H54 (cell line): ENCODE measurements around the gene PRR29.
"Not testable (repeated sequence)": the region's sequence is repeated elsewhere in the genome, so short reads cannot be mapped to it uniquely, and the experiment has no call there.

Source experiments
- DNase-seq: peaks from one replicate; pipeline ENCODE4 v3.0.0; 2011; ENCODE audit warnings: low spot score, mixed read lengths; ENCODE audit not compliant: insufficient read length
- FAIRE-seq: peaks from 3 replicates; lab custom pipeline; 2011; peaks lifted over from hg19 to GRCh38; lab: Jason Lieb, UNC
- POLR2A ChIP-seq: IDR thresholded peaks from 2 replicates; pipeline ENCODE4 v1.6.1; 2011; ENCODE audit warnings: low read depth, mild to moderate bottlenecking, low read length

Gene PRR29

DNA sequence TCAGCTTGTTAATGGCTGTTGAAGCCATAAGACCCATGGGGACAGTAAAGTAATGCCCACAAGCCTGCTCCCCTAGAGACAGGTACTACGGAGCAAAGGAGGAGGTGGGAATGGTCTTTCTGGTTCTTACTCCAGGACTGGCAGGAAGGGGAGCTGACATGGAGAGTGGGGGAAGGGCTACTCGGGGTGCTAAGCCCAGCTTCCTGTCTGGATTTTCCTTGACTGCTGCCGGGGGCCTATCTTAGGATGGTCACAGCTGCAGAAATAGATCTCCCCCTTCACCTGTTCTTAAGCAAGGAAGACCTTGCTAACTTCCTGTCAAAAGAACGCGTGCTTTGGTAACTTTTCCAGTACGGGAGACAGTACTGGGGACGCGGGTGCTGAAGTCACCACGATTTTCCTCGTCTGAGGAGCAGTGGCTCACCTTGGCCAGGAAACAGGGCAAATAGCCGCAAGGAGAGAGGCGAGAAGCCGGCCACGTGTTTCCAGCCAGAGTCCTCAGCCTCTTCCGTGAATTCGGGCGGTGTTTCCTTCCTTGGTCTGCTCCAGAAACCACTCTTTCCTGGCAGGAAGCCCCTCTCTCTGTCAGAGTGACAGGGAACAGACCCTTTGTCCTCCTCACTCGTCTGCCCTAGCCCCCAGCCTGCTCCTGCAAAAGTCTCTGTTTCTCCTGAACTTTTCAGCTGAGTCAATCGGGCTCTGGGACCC, 656 bp upstream of the PRR29 start:
- DNase-seq (no peak), FAIRE-seq (no peak)
- no peak for TF ChIP-seq POLR2A

DNA sequence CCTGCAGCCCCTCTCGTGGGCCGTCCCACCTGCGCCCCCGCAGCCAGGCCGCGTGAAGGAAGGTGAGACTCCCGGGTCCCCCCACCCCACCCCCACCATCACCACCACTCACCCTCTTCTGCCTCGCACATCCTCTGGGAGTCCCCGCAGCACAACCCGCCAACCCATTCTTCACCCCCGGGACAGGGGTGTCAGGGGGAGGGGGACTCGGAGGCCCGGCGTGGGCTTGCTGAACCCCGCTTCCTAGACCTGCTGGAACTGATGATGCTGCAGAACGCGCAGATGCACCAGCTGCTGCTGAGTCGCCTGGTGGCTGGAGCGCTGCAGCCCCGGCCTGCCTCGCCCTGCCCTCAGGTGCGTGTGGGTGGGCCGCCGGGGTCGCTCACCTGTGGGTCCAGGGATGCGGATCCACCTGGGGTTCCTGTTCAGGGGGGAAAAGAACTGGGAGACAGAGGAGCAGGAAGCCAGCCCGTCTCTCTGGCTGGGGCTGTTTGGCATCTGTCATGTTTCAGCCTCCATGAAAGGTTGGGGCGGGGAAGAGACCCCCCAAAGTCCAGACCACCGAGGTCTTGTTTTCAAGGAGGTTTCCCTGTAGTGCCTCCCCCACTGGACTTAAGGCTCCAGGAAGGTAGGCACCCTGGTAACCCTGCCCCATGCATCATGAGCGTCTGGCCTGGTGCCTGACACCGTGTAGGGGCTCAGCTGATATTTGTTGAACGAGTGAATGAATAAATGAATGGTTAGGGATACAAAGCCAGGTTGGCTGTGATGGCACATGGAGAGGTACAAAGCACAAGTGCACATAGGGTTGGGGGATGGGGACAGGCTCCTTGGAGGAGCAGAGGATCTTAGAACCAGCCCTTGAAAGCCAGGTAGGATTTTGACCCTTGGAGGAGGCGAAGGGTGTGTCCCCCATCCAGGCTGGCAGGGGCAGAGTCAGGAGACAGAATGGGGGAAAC, 849 bp downstream of the PRR29 start:
- no peak for TF ChIP-seq POLR2A
- FAIRE-seq (no peak), DNase-seq (no peak)

DNA sequence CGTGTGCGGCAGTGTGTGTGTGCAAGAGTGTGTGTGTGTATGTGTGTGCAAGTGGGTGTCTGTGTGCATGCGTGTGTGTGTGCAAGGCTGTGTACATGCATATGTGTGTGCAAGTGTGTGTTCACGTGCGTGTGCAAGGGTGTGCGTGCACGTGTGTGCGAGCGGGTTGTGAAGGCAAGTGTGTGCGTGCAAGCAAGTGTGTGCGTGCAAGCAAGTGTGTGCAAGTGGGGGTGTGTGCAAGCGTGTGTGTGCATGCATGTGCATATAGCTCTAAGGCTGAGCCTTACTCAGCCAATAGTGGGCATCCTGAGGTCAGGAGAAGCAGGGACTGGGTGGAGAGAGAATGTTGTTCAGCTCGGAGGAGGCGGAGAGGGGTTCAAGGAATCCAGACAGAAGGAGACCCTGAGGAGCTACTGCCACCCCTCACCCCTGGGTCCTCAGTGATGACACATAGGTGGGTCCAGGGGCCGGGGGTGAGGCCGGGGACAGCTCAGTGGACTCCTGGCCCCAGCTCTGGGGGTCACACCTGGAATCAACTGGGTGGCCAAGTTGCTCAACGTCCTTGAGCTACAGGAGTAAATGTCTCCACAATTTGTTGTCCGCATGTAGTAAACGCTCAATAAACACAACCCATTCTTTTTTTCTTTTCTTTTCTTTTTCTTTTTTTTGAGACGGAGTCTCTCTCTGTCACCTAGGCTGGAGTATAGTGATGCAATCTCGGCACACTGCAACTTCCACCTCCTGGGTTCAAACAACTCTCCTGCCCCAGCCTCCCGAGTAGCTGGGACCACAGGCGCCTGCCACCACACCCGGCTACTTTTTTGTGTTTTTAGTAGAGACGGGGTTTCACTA, 1.8 kb downstream of the PRR29 start:
- DNase-seq, result no peak
- TF ChIP-seq POLR2A, result no peak
- FAIRE-seq, result no peak

DNA sequence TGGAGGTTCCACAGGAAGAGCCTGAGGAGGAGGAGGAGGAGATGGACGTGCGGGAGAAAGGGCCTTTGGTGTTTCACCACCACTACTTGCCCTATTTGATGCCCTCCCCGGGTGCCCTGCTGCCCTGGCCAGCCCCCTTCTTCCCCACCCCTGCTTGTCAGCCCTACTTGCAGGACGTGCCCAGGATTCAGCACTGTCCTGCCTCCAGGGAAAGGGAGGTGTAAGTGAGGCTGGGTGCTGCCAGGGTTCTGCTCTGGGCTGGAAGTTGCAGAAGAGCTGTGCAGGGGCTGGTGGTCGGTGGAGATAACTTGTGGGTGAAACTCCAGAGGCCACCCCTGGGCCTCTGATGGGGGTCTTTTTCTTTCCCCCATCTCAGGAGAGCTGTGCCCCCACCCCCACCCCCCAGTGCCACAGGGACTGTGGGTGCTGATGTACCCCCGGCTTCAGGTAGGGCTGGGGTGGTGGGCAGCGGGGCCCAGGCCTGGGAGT, 3.0 kb downstream of the PRR29 start:
- FAIRE-seq (no peak), DNase-seq (no peak)
- no peak for TF ChIP-seq POLR2A

DNA sequence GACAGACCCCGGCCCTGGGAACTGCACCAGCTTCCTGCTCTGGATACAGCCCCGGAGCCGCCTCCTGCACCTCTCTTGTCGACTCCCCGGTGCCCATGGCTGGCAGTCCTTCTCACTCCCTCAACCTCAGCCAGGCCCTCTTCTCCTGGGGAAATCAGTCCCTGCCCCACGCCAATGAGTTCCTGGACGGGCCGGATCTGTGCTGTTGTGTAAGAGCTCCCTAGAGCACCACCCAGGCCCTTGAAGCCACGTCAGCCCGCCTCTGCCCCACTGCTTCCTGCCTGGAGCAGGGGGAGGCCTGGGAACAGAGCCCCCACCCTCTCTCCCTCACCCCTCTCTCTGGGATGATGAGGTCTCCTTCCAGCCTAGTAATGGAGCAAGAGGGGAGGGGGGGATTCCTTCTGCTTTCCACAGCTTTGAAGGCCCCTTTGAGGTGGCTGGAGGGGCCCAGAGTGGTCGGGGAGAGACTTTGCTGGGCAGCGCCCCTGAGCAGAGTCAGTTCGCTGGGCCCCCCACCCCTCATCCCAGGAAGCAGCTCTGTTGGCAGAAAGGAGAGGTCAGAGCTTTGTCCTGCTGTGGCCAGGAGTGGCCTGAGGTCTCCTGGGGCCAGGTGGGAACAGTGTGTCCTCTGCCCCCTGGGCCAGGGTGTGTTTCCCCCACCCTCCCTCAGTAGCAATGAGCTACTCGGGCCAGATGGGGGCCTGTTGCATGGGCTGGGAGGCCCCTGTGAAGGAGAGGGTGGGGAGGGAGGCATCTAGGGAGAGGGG, 3.8 kb downstream of the PRR29 start:
- TF ChIP-seq POLR2A, result no peak
- DNase-seq (no peak), FAIRE-seq (no peak)

DNA sequence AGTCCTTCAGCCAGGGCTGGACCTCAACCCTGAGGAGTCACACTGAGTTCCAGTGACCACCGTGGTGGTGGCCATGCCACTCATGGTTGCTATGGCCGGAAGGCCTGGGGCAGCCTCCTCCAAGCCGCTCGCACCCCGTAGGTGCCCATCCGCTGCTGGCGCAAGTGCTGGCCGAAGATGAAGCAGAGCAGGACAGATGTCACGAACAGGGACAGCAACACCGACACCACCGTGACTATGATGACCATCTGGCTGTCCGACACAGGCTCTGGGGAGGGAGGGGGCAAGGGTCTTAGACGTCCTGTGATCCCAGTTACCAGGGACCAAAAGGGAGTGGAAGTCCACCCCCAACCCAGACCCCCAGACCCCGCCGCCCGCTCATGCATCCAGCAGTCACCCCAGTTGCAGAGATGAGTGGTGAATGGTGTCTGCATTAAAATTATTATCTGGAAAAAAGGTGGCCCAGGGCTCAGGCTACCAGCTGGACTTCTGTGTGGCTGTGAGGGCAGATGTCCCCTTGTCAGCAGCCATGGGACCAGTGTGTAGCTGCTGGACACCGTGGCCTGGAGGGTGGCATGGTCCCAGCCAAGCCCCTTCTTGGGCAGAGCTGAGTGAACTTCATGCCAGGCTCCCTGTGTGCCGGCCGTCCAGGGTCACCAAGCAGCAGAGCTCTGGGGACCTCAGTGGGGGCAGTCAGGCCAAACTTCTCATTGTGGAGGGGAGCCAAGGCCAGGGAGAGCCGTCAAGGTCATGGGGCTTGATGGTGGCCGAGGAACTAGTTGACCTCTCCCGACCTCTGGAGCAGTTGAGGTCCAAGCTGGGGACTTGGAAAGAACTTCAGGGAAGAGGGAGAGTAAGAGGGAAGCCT, 4.7 kb downstream of the PRR29 start:
- FAIRE-seq, result no peak
- DNase-seq, result no peak
- TF ChIP-seq POLR2A, result no peak

DNA sequence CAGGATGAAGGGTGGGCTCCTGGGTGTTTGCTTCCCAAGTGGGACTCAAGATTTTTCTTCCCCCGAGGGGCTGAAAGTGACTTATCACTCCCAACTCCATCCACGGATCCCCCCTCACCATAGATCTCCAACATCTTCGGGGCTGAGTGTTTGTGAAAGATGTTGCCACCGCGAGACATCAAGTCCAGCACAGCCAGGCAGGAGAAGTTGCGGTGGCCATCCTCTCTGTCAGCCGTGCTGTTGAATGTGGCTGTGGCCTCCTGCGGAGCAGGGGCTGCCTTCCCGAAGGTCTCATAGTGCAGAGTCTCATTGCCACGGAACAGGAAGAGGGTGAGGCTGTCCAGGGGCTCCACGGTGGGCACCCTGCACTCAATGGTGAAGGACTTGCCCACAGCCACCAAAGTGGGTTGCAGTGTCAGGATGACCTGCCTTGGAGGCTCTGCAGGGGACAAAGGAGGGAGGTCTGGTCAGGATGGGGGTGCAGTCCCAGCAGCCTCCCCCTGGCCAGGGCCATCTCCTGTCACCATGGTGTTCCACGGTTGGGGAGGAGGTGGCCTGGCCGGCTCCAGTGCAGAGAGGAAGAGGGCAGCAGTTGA, 5.5 kb downstream of the PRR29 start:
- FAIRE-seq (no peak), DNase-seq (no peak)
- no peak for TF ChIP-seq POLR2A

DNA sequence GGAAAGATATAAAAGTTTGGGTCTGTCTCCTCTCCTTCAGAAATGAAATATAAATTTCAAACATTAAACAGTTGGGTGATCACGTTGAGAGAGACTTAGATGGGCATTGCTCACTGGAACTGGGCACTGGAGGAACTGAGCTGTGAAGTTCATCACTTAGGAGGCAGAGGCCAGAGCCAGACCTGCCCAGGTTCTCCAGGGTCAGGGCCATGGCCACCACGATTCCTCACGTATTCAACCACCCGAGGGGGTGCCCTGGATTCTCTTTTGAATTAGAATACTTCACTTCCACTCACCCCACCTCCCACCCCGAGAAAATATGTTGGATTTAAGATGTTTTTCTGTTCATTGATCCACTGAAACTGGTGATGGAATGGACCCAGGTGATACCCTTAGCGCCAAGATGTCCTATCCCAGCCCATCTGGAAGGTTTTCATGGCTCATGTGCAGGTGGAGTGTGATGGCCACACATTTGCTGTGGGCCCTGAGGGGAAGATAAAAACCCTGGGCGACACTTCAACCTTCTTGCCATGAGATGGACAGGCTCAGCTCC, 6.1 kb downstream of the PRR29 start:
- FAIRE-seq, result no peak
- no peak for TF ChIP-seq POLR2A
- DNase-seq, result no peak

DNA sequence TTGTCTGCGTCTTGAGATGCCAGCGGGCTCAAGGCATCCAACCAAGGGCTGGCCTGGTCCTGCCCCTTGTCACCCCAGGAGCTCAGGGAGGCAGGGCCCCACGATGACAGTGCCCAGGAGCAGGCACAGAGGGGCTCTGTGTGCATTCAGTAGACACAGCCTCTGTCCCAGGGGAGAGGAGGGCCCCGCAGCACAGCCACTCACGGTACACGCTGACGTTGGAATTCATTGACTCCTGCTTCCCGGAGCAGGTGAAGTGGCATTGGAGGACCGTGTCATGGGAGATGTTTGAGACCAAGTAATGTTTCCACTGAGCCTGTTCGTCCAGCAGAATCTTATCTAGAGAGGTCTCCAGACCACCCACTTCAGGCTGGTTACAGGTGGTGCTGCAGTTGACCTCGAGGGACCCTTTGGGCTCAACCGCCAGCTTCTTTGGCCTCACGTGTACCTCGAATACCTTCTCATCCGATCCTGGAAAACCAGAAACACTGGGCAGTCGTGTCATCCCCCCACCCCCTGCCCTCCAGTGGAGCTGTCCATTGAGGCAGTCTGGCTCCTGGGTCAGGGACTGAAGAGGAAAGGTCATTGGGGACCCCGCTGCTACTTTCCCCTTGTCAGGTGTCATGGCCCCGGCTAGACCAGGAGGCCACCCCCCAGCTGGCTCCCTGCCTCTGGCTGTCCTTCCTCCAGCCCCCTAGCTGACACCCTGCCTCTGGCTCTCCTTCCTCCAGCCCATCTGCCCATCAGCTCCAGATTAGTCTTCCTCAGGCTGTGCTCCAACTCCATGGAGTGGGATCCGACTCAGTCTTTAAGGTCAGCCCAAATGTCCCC, 7.0 kb downstream of the PRR29 start:
- DNase-seq, result no peak
- FAIRE-seq, result no peak
- TF ChIP-seq POLR2A, result no peak

DNA sequence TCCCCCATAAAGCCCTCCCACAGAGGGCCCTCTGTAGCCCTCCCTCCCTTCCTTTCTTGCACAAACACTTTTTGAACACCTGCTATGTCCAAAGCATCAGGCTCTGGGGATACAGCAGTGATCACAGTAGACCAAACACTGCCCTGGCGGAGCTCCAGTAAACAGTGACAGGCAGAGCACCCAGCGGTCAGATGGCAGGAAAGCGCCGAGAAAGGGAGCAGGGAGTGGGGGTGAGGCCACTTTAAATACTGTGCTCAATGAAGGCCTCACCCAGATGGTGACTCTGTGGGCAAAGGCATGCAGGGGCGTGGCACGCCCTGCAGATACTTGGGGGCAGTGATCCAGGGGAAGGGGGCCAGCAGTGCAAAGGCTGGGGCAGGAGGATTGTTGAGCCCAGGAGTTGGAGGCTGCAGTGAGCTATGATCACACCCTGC, 7.6 kb downstream of the PRR29 start:
- no peak for FAIRE-seq
- DNase-seq, result no peak
- TF ChIP-seq POLR2A, result no peak

DNA sequence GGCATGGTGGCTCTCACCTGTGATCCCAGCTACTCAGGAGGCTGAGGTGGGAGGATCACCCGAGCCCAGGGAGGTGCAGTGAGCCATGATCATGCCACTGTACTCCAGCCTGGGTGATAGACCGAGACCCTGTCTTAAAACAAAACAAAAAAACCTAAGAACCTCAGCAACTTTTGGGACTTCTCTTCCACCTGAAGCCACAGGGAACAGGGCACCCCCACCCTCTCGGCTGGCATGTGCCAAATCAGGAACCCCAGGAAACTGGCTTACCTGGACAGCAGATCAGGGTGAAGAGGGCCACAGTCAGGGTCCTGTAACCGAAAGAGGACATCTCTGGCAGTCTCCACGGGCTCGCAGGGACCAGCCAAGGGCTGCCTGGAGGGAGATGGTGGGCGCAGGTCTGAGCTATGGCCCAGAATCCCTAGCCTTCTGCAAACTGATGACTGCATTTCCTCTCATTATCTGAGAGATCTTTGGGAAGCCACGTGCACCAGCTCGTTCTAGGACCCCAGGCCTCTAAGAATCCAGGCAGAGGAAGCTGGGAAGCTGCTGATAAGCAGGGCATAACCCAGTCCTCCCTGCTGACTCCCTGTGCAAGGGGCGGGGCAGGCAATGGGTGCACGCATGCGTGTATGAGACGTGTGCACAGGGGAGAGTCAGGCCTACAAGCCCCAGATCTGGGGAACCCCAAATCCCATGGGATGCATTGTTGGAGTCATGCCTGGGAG, 8.4 kb downstream of the PRR29 start:
- DNase-seq (no peak), FAIRE-seq (no peak)
- TF ChIP-seq POLR2A, result no peak

DNA sequence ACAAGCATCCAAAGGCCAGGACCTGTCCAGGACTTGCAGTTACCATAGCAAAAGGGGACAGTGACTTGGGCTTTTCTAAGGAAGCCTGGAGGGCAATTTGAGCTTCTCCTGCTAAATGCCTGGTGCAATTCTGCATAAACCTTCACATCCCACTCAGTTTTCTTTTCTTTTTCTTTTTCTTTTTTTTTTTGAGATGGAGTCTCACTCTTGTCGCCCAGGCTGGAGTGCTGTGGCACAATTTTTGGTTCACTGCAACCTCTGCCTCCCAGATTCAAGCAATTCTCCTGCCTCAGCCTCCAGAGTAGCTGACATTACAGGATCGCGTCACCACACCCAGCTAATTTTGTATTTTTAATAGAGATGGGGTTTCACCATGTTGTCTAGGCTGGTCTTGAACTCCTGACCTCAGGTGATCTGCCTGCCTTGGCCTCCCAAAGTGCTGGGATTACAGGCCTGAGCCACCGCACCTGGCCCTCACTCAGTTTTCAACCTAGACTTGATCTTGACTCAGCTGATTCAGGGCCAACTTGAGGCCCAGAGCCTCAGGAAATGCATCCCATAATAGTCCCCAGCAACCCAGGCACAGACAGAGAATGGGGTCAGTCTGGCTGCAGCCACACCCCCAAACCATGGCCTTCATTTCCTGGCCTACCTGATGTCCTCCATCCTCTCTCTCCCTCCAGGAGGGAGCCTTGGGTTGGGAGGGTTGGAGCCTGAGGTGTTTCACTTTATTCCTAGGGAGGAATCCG, 9.1 kb downstream of the PRR29 start:
- not testable (repeated sequence) for DNase-seq, FAIRE-seq
